Esophagus muscularis mucosa (tissue), 4 donors: Measurements from ENCODE around the gene CTNNA3. TPM values are rescaled to one million over a fixed set of nuclear protein-coding genes. Genes with fewer than 3 reads are reported as not detected.
A peak's percentile ranks its signal among the peaks of the same experiment; 100 is the strongest.

ENCODE experiments used
- DNase-seq: peaks from one replicate; pipeline ENCODE4 v3.0.0-alpha.2; 2017; ENCODE audit errors: extremely low spot score
- H3K27ac ChIP-seq, 4 donors: fragments of 200-600 bp; sonication (generic); replicated peaks in 1 of 4; 1 replicate in 3 of 4; 2 replicates in 1 of 4; pipeline ENCODE4 v1.5.1; 2016 to 2019; ENCODE audit warnings: mild to moderate bottlenecking in 1 of 4
- H3K27me3 ChIP-seq, 4 donors: fragments of 200-600 bp; sonication (generic); one replicate each; pipeline versions ENCODE4 v1.5.1 to v1.6.0; 2016 to 2019
- H3K36me3 ChIP-seq, 4 donors: fragments of 200-600 bp; sonication (generic); one replicate each; pipeline ENCODE4 v1.5.1; 2016 to 2019
- H3K4me1 ChIP-seq, 4 donors: fragments of 200-600 bp; sonication (generic); one replicate each; pipeline ENCODE4 v1.5.1; 2016 to 2019
- H3K4me3 ChIP-seq, 4 donors: fragments of 200-600 bp; sonication (generic); 1 replicate in 2 of 4; 2 replicates in 2 of 4; pipeline ENCODE4 v1.5.1; 2016 to 2019; ENCODE audit warnings: mild to moderate bottlenecking in 4 of 4, moderate library complexity in 1 of 4
- H3K9me3 ChIP-seq, 4 donors: fragments of 200-600 bp; sonication (generic); 1 replicate in 3 of 4; 2 replicates in 1 of 4; pipeline ENCODE4 v1.5.1; 2016 to 2019
- CTCF ChIP-seq, 3 experiments: fragments of 200-600 bp in 2 of 3; fragments of 450-650 bp in 1 of 3; sonication (generic) in 2 of 3; IDR thresholded peaks; one replicate each; pipeline ENCODE4 v1.5.1; 2017 to 2019; ENCODE audit warnings: antibody characterized with exemption in 3 of 3, mild to moderate bottlenecking in 2 of 3, moderate library complexity in 1 of 3
- EP300 ChIP-seq: sonication (generic); formaldehyde crosslinking; IDR thresholded peaks from one replicate; pipeline ENCODE4 v1.6.1; 2017; ENCODE audit warnings: antibody characterized with exemption
- POLR2A ChIP-seq: fragments of 450-650 bp; IDR thresholded peaks from one replicate; pipeline ENCODE4 v1.6.1; 2017; ENCODE audit warnings: antibody characterized with exemption, moderate library complexity, mild to moderate bottlenecking, low read depth
- POLR2AphosphoS5 ChIP-seq, 2 donors: sonication (generic); formaldehyde crosslinking; IDR thresholded peaks; one replicate each; pipeline ENCODE4 v1.6.1; 2017; ENCODE audit warnings: antibody characterized with exemption in 2 of 2
- WGBS: methylation state at CpG from one replicate; pipeline ENCODE4 v1.1.5; 2018; 5-methylcytosine and 5-hydroxymethylcytosine counted together
- intact Hi-C: fragments of 100-400 bp; cut with DNase I; formaldehyde crosslinking; loops from one replicate; pipeline ENCODE4 v1.15.1; 2023
- total RNA-seq, 4 donors: library from RNA; depleted of rRNA; stranded (reverse); fragments of >200 nt; gene quantifications; one replicate each; pipeline versions ENCODE4 v1.1.0 to v1.2.1, GENCODE V29; 2016

CTNNA3 gene
- total RNA-seq, 4 donors from 2014 or later = 5.1 to 27.8 (median 17.6) TPM

GRCh38 chr10:67666416-67667034 lies 29.5 kb downstream of the CTNNA3 start:
- Histone ChIP-seq H3K36me3 (no peaks in the 10 kb centered on the region), H3K27ac (no peak overlapping the region), H3K4me1 (peaks cover 0 to 46% (median 42%) of the 10 kb centered on the region in 4 donors), H3K9me3 (no peaks in the 10 kb centered on the region), H3K27me3 (no peaks in the 10 kb centered on the region), H3K4me3 (no peak overlapping the region)
- peak; percentile 53 to 61 (median 59) for TF ChIP-seq CTCF (IDR thresholded peaks at IDR 0.05)
- no peak for TF ChIP-seq POLR2A
- 98% methylated on average over 1 of the region's 1 CpG for WGBS
- DNase-seq = no peak
- intact Hi-C loops = no loop called here

GRCh38 chr10:67665491-67665890 lies 30.5 kb downstream of the CTNNA3 start:
- no peaks in the 10 kb centered on the region for H3K27me3 ChIP-seq
- intact Hi-C loops = no loop called here
- TF ChIP-seq EP300 (no peak), POLR2A (no peak), POLR2AphosphoS5 (IDR thresholded peaks at IDR 0.05) (no peak), CTCF (IDR thresholded peaks at IDR 0.05) (no peak)
- H3K4me1 ChIP-seq = peaks cover 0 to 44% (median 41%) of the 10 kb centered on the region in 4 donors
- H3K9me3 ChIP-seq = no peaks in the 10 kb centered on the region
- no peaks in the 10 kb centered on the region for H3K36me3 ChIP-seq
- no peak for DNase-seq
- peak overlapping the region in 2 of 4 donors; percentile 16 to 25 for H3K4me3 ChIP-seq
- peak overlapping the region in 1 of 4 donors; percentile 17 for H3K27ac ChIP-seq

GRCh38 chr10:67664942-67665341 lies 31.1 kb downstream of the CTNNA3 start:
- Histone ChIP-seq H3K4me1 (peaks cover 0 to 38% (median 36%) of the 10 kb centered on the region in 4 donors), H3K4me3 (peak overlapping the region in 1 of 4 donors; percentile 16), H3K36me3 (no peaks in the 10 kb centered on the region), H3K9me3 (no peaks in the 10 kb centered on the region), H3K27me3 (no peaks in the 10 kb centered on the region), H3K27ac (no peak overlapping the region)
- no peak for DNase-seq
- TF ChIP-seq CTCF (IDR thresholded peaks at IDR 0.05) (no peak), POLR2A (no peak), POLR2AphosphoS5 (IDR thresholded peaks at IDR 0.05) (no peak), EP300 (no peak)
- intact Hi-C loops = no loop called here
- WGBS = 47% methylated on average over 3 of the region's 3 CpGs

- TF ChIP-seq CTCF (IDR thresholded peaks at IDR 0.05) (no peak), EP300 (no peak), POLR2A (no peak), POLR2AphosphoS5 (IDR thresholded peaks at IDR 0.05) (no peak)
- H3K27ac ChIP-seq = peak overlapping the region in 1 of 4 donors; percentile 13
- intact Hi-C loops = no loop called here
- H3K4me3 ChIP-seq = no peak overlapping the region
- no peaks in the 10 kb centered on the region for H3K9me3 ChIP-seq
- DNase-seq = no peak
- no peaks in the 10 kb centered on the region for H3K27me3 ChIP-seq
- no peaks in the 10 kb centered on the region for H3K36me3 ChIP-seq
- WGBS = 78% methylated on average over 9 of the region's 13 CpGs
- peaks cover 0 to 28% (median 26%) of the 10 kb centered on the region in 4 donors for H3K4me1 ChIP-seq
Observed at GRCh38 chr10:67663449-67664087, 32.4 kb downstream of the CTNNA3 start.

GRCh38 chr10:67662415-67662814 lies 33.6 kb downstream of the CTNNA3 start:
- WGBS = 84% methylated on average over 3 of the region's 3 CpGs
- Histone ChIP-seq H3K9me3 (no peaks in the 10 kb centered on the region), H3K27me3 (no peaks in the 10 kb centered on the region), H3K4me3 (no peak overlapping the region), H3K4me1 (peaks cover 6 to 28% (median 26%) of the 10 kb centered on the region in 4 donors), H3K27ac (no peak overlapping the region), H3K36me3 (no peaks in the 10 kb centered on the region)
- intact Hi-C loops = no loop called here
- TF ChIP-seq POLR2AphosphoS5 (IDR thresholded peaks at IDR 0.05) = no peak
- TF ChIP-seq CTCF (IDR thresholded peaks at IDR 0.05) = no peak
- TF ChIP-seq EP300 = no peak
- no peak for TF ChIP-seq POLR2A
- no peak for DNase-seq
